BLaER1 treated with 17β-estradiol and CSF1 and Interleukin-3, amounts not matched to agents 10 nM and 100 nM (cell line): ENCODE measurements around the gene ATP6V1G1.

Source experiments
- H3K27ac ChIP-seq, 11 experiments: shearing (Covaris generic); formaldehyde crosslinking; 2 replicates each; pipeline ENCODE4 v1.8.1; 2022
- H3K27me3 ChIP-seq, 11 experiments: shearing (Covaris generic); formaldehyde crosslinking; 2 replicates each; pipeline ENCODE4 v1.8.1; 2022
- H3K36me3 ChIP-seq, 11 experiments: shearing (Covaris generic); formaldehyde crosslinking; 2 replicates each; pipeline ENCODE4 v1.8.1; 2022
- H3K4me1 ChIP-seq, 10 experiments: shearing (Covaris generic); formaldehyde crosslinking; 2 replicates each; pipeline ENCODE4 v1.8.1; 2022
- H3K4me2 ChIP-seq, 11 experiments: shearing (Covaris generic); formaldehyde crosslinking; 2 replicates each; pipeline ENCODE4 v1.8.1; 2022
- H3K4me3 ChIP-seq, 10 experiments: shearing (Covaris generic); formaldehyde crosslinking; 2 replicates each; pipeline ENCODE4 v1.8.1; 2022
- H3K9ac ChIP-seq, 11 experiments: shearing (Covaris generic); formaldehyde crosslinking; 2 replicates each; pipeline ENCODE4 v1.8.1; 2022
- H3K9me3 ChIP-seq, 11 experiments: shearing (Covaris generic); formaldehyde crosslinking; replicated peaks in 1 of 11; 2 replicates each; pipeline ENCODE4 v1.8.1; 2022
- H4K20me1 ChIP-seq, 11 experiments: shearing (Covaris generic); formaldehyde crosslinking; 2 replicates each; pipeline ENCODE4 v1.8.1; 2022
- Cebpa-rat ChIP-seq, 11 experiments: shearing (Covaris generic); IDR thresholded peaks; 2 replicates each; pipeline ENCODE4 v1.8.1; 2022

Gene ATP6V1G1

GRCh38 chr9:114641967-114642366, 54.4 kb downstream of the ATP6V1G1 start:
- Histone ChIP-seq H3K27ac (peak overlapping the region in 3 of 11 experiments; percentile 12 to 21 (median 15); a peak in 1 of 22 replicates), H4K20me1 (no peaks in the 10 kb centered on the region; a peak in 1 of 22 replicates), H3K27me3 (no peaks in the 10 kb centered on the region), H3K36me3 (peaks cover 84 to 98% (median 94%) of the 10 kb centered on the region in 11 experiments), H3K9ac (no peak overlapping the region), H3K4me2 (peak overlapping the region in 8 of 11 experiments; percentile 2 to 50 (median 42); a peak in 13 of 22 replicates), H3K9me3 (peaks cover 6 to 17% (median 12%) of the 10 kb centered on the region in 11 experiments; a peak in 21 of 22 replicates), H3K4me1 (peaks cover 0 to 20% (median 15%) of the 10 kb centered on the region in 10 experiments; a peak in 15 of 20 replicates), H3K4me3 (no peak overlapping the region)
- no peak for TF ChIP-seq Cebpa-rat (IDR thresholded peaks at IDR 0.05)

GRCh38 chr9:114643001-114643400, 55.4 kb downstream of the ATP6V1G1 start:
- Histone ChIP-seq H3K4me2 (no peak overlapping the region), H3K4me1 (peaks cover 0 to 20% (median 15%) of the 10 kb centered on the region in 10 experiments; a peak in 15 of 20 replicates), H3K27ac (no peak overlapping the region), H3K9ac (no peak overlapping the region), H3K9me3 (peaks cover 13 to 25% (median 20%) of the 10 kb centered on the region in 11 experiments), H3K36me3 (peaks cover 84 to 98% (median 94%) of the 10 kb centered on the region in 11 experiments), H3K27me3 (no peaks in the 10 kb centered on the region), H3K4me3 (no peak overlapping the region), H4K20me1 (no peaks in the 10 kb centered on the region; a peak in 1 of 22 replicates)
- TF ChIP-seq Cebpa-rat (IDR thresholded peaks at IDR 0.05): no peak

DNA sequence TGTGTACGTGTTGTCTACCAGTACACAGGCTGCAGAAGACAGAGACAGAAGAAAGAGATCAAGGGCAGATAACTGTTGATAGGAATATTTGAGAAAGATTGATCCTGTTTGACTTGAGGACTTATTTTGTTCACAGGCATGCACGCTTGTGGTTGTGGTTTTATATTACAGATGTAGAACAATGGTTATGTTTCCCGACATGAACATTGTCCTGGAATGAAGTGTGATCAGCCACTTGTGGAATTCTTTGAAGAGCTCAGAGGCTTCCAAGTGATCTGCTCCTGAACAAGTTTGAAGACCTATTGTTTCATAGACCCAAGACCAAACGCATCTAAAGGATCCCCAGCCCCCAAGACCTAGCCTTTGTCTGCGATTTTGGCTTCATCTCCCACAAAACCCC, 56.3 kb downstream of the ATP6V1G1 start:
- no peaks in the 10 kb centered on the region for H3K27me3 ChIP-seq
- H3K27ac ChIP-seq: no peak overlapping the region
- H3K9ac ChIP-seq: no peak overlapping the region
- peaks cover 13 to 25% (median 20%) of the 10 kb centered on the region in 11 experiments for H3K9me3 ChIP-seq
- no peak overlapping the region for H3K4me3 ChIP-seq
- H3K36me3 ChIP-seq: peaks cover 77 to 98% (median 94%) of the 10 kb centered on the region in 11 experiments
- H3K4me1 ChIP-seq: peaks cover 0 to 20% (median 15%) of the 10 kb centered on the region in 10 experiments; a peak in 15 of 20 replicates
- H4K20me1 ChIP-seq: no peaks in the 10 kb centered on the region; a peak in 1 of 22 replicates
- no peak overlapping the region for H3K4me2 ChIP-seq
- TF ChIP-seq Cebpa-rat (IDR thresholded peaks at IDR 0.05): no peak
